HepG2 (cell line): Measurements from ENCODE around the gene TNFSF8. TPM values are rescaled to one million over a fixed set of nuclear protein-coding genes. Genes with fewer than 3 reads are reported as not detected.

ENCODE experiments used
- ATAC-seq: fragments of 200-7000 bp; cut with Tn5 transposase; 3 replicates; pipeline ENCODE4 v1.9.1; 2020; ENCODE audit warnings: mild to moderate bottlenecking, moderate library complexity
- BruUV-seq: library from RNA; stranded (reverse); fragments of 400-500 nt; replicated peaks from 2 replicates; lab custom pipeline; 2021; lab: Mats Ljungman, UMichigan
- CTCF ChIA-PET: fragments of 300-600 bp; formaldehyde crosslinking; extraction: SDS; loops from one replicate; lab custom pipeline; 2021; ENCODE audit warnings: low total read pairs, inconsistent platforms, low intra/inter-chr PET ratio; lab: Yijun Ruan, JAX
- POLR2A ChIA-PET: fragments of 350-600 bp; sonication (Branson Sonifier 250); formaldehyde crosslinking; loops from one replicate; lab custom pipeline; 2020; ENCODE audit warnings: antibody characterized with exemption, inconsistent platforms; lab: Yijun Ruan, JAX
- DNase-seq: peaks from one replicate; pipeline ENCODE4 v3.0.0-alpha.2; 2015; ENCODE audit warnings: low spot score
- FAIRE-seq: peaks from 3 replicates; lab custom pipeline; 2011; peaks lifted over from hg19 to GRCh38; lab: Jason Lieb, UNC
- H2AFZ ChIP-seq: one replicate; pipeline ENCODE4 v1.6.1; 2011; ENCODE audit warnings: low read length, inconsistent platforms
- H3K27ac ChIP-seq: fragments of 300-600 bp; 3 replicates; pipeline ENCODE4 v1.8.0; 2011; ENCODE audit warnings: mixed run types, mild to moderate bottlenecking, mixed read lengths, low read length, inconsistent platforms; ENCODE audit not compliant: insufficient read depth; ENCODE audit errors: extremely low read length
- H3K27me3 ChIP-seq, 2 experiments: fragments of 200-600 bp in 1 of 2; 2 replicates in 1 of 2; 3 replicates in 1 of 2; pipeline versions ENCODE4 v1.6.0 to v1.8.0; 2011; ENCODE audit warnings: low read length in 2 of 2, mild to moderate bottlenecking in 2 of 2, moderate library complexity in 2 of 2, inconsistent platforms in 1 of 2; ENCODE audit not compliant: insufficient read depth in 2 of 2, control insufficient read depth in 1 of 2
- H3K36me3 ChIP-seq, 2 experiments: fragments of 200-600 bp in 1 of 2; replicated peaks in 1 of 2; 2 replicates in 1 of 2; 3 replicates in 1 of 2; pipeline versions ENCODE4 v1.5.1 to v1.8.0; 2011; ENCODE audit warnings: low read length in 2 of 2, inconsistent platforms in 1 of 2; ENCODE audit not compliant: insufficient read depth in 2 of 2, control insufficient read depth in 1 of 2
- H3K4me1 ChIP-seq: 2 replicates; pipeline ENCODE4 v1.5.1; 2012; ENCODE audit warnings: low read length, inconsistent platforms; ENCODE audit not compliant: insufficient read depth
- H3K4me2 ChIP-seq: 2 replicates; pipeline ENCODE4 v1.6.0; 2011; ENCODE audit warnings: low read depth, low read length, inconsistent platforms
- H3K4me3 ChIP-seq, 3 experiments: fragments of 200-600 bp in 1 of 3; sonication (generic), shearing (Covaris generic) in 1 of 3; replicated peaks in 1 of 3; 2 replicates each; pipeline ENCODE4 v1.5.1; 2011 to 2016; ENCODE audit warnings: low read length in 3 of 3, inconsistent platforms in 2 of 3, low read depth in 2 of 3, mild to moderate bottlenecking in 2 of 3, control low read depth in 1 of 3, mixed read lengths in 1 of 3; ENCODE audit not compliant: insufficient read depth in 1 of 3
- H3K79me2 ChIP-seq: one replicate; pipeline ENCODE4 v1.6.1; 2011; ENCODE audit warnings: low read length, inconsistent platforms; ENCODE audit not compliant: insufficient read depth
- H3K9ac ChIP-seq: 2 replicates; pipeline ENCODE4 v1.6.0; 2011; ENCODE audit warnings: mild to moderate bottlenecking, low read depth, low read length, inconsistent platforms; ENCODE audit not compliant: insufficient read depth
- H3K9me3 ChIP-seq: 2 replicates; pipeline ENCODE4 v1.5.1; 2012; ENCODE audit warnings: mild to moderate bottlenecking, low read length
- H4K20me1 ChIP-seq: 2 replicates; pipeline ENCODE4 v1.6.0; 2011; ENCODE audit warnings: inconsistent platforms, mild to moderate bottlenecking, low read length, moderate library complexity; ENCODE audit not compliant: insufficient read depth
- ATF7 ChIP-seq, 2 experiments: fragments of 450-650 bp in 1 of 2; sonication (generic) in 1 of 2; formaldehyde crosslinking in 1 of 2; IDR thresholded peaks; 2 replicates each; pipeline versions ENCODE4 v1.4.0 to v1.6.1; 2016 to 2020; ENCODE audit warnings: antibody characterized with exemption in 1 of 2, mild to moderate bottlenecking in 1 of 2, missing genetic modification reagents in 1 of 2
- HIC2 ChIP-seq: sonication (generic); formaldehyde crosslinking; IDR thresholded peaks from 2 replicates; pipeline ENCODE4 v1.9.0; 2022; ENCODE audit warnings: low read depth, missing genetic modification reagents
- XRCC5 ChIP-seq: fragments of 200-400 bp; formaldehyde crosslinking; optimal IDR thresholded peaks from 2 replicates; pipeline ENCODE3; 2017; ENCODE audit warnings: mild to moderate bottlenecking, low read length
- ZKSCAN8 ChIP-seq: IDR thresholded peaks from 2 replicates; pipeline ENCODE4 v1.6.1; 2016; ENCODE audit warnings: borderline replicate concordance, missing genetic modification reagents, missing compliant biosample characterization
- ZNF275 ChIP-seq: sonication (generic); formaldehyde crosslinking; IDR thresholded peaks from 2 replicates; pipeline ENCODE4 v1.8.0; 2022; ENCODE audit warnings: missing genetic modification reagents, mild to moderate bottlenecking, inconsistent platforms, borderline replicate concordance
- WGBS: methylation state at CpG from one replicate; pipeline ENCODE4 v1.1.6; 2017; ENCODE audit warnings: low lambda C conversion rate; 5-methylcytosine and 5-hydroxymethylcytosine counted together
- in situ Hi-C: cut with HindIII; loops from 2 replicates; pipeline ENCODE4 v1.10.0; 2017; ENCODE audit warnings: low pct_unique_long_range_greater_than_20kb; ENCODE audit not compliant: extremely low pct_ligation_motif_present
- intact Hi-C: fragments of 100-400 bp; cut with micrococcal nuclease; formaldehyde crosslinking; loops from one replicate; pipeline ENCODE4 v1.10.0; 2022; ENCODE audit not compliant: unreplicated experiment
- polyA plus RNA-seq, 8 experiments: library from polyadenylated mRNA; depleted of rRNA in 3 of 8; stranded (reverse) in 7 of 8; unstranded in 1 of 8; fragments of >200 nt; fragmentation: Illumina TruSeq in 4 of 8; extraction: Trizol in 4 of 8; gene quantifications; 2 replicates each; pipeline versions ENCODE4 v1.2.1 to v1.2.3, GENCODE V29; 2011 to 2016; ENCODE audit warnings: low read depth in 4 of 8, missing spikeins in 1 of 8, mixed read lengths in 1 of 8; ENCODE audit not compliant: insufficient read depth in 1 of 8
- total RNA-seq, 5 experiments: library from RNA; depleted of rRNA; stranded (reverse); fragments of >200 nt; fragmentation: Illumina TruSeq; extraction: Trizol; gene quantifications; 2 replicates each; pipeline ENCODE4 v1.2.3, GENCODE V29; 2016; ENCODE audit warnings: low read depth in 1 of 5

TNFSF8 gene
- total and polyA plus RNA-seq, 2 of the 13 experiments (the other 11 are each of a cell fraction or from before 2014, with no cell fraction given) = not detected

- H2AFZ ChIP-seq = no peak overlapping the region
- H3K79me2 ChIP-seq = no peaks in the 10 kb centered on the region
- H3K27ac ChIP-seq = no peak overlapping the region
- H3K27me3 ChIP-seq = no peaks in the 10 kb centered on the region
- H3K9me3 ChIP-seq = no peaks in the 10 kb centered on the region
- in situ Hi-C loops = loop anchor here (25.0 kb wide), 2 partner anchors 512 to 588 kb away; no protein-coding TSS in a partner anchor
- no peaks in the 10 kb centered on the region for H3K36me3 ChIP-seq
- ATAC-seq = no peak
- H4K20me1 ChIP-seq = no peaks in the 10 kb centered on the region
- no peak for TF ChIP-seq ZKSCAN8 (CRISPR knock-in tag)
- TF ChIP-seq HIC2 (CRISPR knock-in tag) = no peak
- no peak for TF ChIP-seq ZNF275 (CRISPR knock-in tag)
- no peak for TF ChIP-seq XRCC5
- TF ChIP-seq ATF7 (IDR thresholded peaks at IDR 0.05) = no peak
- TF ChIP-seq ATF7 (CRISPR knock-in tag; IDR thresholded peaks at IDR 0.05) = no peak
- TF ChIP-seq, all 625 proteins: peak for 0
- intact Hi-C loops = no loop called here
- Histone ChIP-seq H3K9ac (no peak overlapping the region), H3K4me2 (no peak overlapping the region), H3K4me3 (no peak overlapping the region), H3K4me1 (no peaks in the 10 kb centered on the region)
- 10% methylated on average over 3 of the region's 3 CpGs for WGBS
- CTCF ChIA-PET = no interaction called here
- DNase-seq (no peak), FAIRE-seq (no peak)
- POLR2A ChIA-PET = no interaction called here
- BruUV-seq = no TSS peak
These were observed 6.5 kb downstream of the TNFSF8 start for GRCh38 chr9:114923918-114924317.
